ENCODE data around the gene STAG1.
"Not testable (repeated sequence)": the region's sequence is repeated elsewhere in the genome, so short reads cannot be mapped to it uniquely, and the experiment has no call there.

Gene STAG1

GRCh38 chr3:136698361-136698760, 53.8 kb downstream of the STAG1 start:
- DNase-seq = no peak

- DNase-seq = no peak
Measured at GRCh38 chr3:136696797-136697196, 55.4 kb downstream of the STAG1 start.

GRCh38 chr3:136694321-136694720, 57.9 kb downstream of the STAG1 start:
- DNase-seq = no peak

- DNase-seq = no peak
Measured at GRCh38 chr3:136690599-136690998, 61.6 kb downstream of the STAG1 start.

- no peak for DNase-seq
Measured at GRCh38 chr3:136685882-136686281, 66.3 kb downstream of the STAG1 start.

DNA sequence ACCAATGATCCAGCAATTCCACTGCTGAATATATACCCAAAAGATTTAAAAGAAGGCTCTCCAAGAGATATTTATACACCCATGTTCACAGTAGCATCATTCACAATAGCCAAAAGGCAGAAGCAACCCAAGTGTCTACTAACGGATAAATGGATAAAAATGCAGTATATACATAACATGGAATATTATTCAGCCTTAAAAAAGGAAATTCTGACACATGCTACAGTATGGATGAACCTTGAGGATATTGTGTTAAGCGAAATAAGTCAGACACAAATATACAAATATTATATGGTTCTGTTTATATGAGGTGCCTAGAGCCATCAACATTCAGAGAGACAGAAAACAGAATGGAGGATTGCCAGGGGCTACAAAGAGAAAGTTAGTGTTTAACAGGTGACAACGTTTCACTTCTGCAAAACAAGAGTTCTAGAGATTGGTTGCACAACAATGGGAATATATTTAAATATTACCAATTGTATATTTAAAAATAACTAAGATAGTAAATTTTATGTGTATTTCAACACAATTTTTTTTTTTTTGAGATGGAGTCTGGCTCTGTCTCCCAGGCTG, 69.4 kb downstream of the STAG1 start:
- no peak for DNase-seq

DNA sequence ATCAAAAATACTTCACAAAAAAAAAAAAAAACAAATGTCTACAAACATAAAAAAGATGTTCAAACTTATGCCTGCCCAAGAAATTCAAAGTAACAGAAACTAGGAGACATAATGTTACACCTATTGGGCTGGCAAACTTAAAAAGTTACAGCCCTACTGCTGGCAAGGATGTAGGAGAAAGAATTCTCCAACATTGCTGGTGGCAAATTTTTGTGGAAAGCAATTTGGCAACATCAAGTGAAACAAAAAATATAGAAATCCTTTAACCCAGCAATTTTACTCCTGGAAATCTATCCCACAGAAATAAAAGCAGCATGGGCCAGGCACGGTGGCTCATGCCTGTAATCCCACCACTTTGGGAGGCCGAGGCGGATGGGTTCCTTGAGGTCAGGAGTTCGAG, 73.2 kb downstream of the STAG1 start:
- no peak for DNase-seq

GRCh38 chr3:136676009-136676408, 76.2 kb downstream of the STAG1 start:
- no peak for DNase-seq

DNA sequence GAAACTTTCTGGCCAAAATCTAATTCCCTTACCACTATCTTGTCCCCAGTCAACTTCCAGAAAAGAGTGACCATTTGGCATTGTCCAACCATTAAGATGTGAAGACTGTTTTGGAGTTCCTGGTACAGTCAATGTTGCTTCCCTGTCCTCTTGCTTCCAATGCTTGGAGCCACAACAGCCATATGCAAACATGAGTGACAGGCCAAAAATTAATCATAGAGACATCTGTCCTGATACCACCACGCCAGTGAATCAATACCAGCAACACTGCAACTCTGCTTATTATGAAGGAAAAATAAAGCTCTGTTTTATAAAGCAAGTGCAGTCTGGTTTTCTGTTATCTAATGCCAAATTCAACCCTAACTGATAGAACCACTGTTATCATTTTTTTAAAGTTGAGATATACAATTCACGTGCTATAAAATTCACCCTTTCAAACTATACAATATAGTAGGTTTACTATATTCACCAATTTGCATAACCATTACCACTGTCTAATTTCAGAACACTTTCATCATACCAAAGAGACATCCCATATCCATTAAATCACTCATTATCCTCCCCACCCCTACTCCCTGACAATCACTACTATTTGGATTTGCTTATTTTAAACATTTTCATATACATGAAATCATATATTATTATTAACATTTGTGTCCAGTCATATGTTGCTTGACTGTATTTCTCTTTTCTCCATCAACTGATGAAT, 76.9 kb downstream of the STAG1 start:
- DNase-seq = no peak

DNA sequence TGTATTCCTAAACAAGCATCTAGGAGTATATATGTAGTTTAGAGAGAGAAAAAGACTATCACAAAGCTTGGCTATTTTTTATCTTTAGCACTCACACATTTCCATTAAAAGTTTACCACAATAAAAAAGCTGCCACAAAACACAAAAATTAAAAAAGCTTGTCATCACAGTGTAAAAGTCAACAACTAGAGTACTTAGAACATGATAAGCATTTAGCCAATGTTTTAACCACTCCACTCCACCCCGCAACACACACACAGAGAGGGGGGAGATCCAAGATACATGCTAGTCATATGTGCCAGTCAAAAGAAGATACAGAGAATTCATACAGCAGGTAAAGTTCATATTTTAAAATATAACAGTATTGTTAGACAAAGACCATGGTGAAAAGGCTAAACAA, 79.7 kb downstream of the STAG1 start:
- DNase-seq = no peak

DNA sequence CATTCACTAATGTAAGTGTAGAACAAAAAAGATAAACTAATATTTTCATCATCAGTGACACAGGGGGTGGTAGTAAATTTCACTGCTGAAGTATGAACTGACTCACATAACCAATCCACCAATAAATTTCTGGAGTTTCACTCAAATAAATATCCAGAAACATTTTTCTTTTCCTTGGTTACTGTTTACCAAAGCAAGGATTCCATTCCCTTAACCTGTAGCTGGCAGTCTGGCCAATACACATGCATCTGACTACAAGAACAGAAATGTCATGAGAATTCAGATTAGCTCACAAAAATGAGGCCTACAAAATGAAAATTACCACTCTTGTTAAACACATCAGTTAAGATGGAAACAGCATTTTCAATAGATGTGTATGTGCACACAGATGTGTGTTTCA, 80.3 kb downstream of the STAG1 start:
- DNase-seq = no peak

- DNase-seq = no peak
Measured at GRCh38 chr3:136670166-136670565, 82.0 kb downstream of the STAG1 start.

GRCh38 chr3:136667081-136667480, 85.1 kb downstream of the STAG1 start:
- DNase-seq = no peak

DNA sequence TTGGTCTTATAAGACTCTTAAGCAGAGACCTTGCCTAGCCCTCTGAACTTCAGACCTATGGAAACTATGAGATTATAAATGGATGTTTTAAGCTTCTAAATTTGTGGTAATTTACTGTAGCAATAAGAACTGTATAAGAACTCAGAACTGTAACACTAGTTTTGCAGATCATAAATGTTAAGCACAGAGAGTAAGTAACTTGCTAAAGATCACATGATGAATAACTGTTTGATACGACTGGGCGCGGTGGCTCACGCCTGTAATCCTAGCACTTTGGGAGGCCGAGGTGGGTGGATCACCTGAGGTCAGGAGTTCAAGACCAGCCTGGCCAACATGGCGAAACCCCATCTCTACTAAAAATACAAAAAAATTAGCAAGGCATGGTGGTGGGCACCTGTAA, 85.9 kb downstream of the STAG1 start:
- not testable (repeated sequence) for DNase-seq

DNA sequence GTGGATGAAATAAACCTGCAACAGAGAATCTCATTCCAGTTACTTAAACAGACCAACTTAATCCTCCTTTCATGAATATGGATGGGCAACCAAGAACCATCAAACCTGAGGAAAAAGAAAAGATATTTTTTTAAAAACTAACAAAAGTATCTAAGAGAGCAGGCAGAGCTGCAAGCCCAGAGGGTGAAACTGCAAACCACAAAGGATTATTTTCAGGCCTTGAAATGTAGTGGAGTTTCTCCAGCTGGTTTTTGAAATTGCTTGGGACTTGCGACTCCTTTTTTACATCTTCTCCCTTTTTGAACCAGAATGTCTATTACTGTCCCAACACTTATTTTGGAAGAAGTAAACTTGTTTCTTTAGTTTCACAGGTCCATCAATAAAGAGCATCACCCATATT, 87.4 kb downstream of the STAG1 start:
- no peak for DNase-seq

DNA sequence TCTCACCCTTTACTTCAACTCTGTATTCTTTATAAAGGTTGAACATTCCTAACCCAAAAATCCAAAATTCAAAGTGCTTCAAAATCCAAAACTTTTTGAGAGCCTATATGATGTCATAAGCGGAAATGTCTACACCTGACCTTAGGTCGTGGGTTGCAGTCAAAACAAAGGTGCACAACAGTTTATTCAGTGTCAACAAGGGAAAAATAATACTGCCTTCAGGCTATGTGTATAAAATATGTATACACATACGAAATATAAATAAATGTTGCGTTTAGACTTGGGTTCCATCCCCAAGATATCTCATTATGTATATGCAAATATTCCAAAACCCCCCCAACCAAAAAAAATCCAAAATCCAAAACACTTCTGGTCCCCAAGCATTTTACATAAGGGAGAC, 90.9 kb downstream of the STAG1 start:
- DNase-seq = no peak

DNA sequence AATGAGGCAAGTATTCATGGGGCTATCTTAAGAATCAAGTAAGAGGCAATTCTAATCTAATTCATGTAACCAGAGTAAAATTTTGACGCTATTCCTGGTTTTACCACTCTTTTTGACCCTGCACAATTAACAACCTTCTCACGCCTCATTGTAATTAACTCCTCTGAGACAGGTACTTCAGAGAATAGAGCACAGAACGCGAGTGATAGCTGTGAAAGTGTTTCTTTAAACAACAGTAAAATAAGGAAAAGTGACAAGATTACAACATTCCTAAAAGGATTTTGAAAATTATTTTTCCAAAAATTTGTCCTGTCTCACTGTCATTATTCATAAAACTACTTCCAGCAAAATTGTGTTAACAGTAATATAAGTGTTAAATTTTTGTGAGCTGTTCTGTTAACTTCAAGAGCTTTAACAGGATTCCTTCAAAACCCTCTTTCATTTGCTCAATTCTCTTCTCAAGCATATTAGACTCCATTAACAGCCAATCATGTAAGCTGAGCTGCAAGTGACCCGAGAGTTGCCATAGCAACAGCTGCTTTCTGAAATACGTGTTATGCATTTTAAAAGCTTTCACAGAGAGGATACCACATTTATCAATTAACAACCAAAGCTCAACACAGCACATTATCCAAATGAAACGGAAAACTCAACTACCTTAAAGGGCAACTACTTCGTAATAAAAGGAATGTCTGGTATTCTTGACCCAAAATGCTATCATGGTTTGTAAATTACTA, 93.1 kb downstream of the STAG1 start:
- no peak for DNase-seq

DNA sequence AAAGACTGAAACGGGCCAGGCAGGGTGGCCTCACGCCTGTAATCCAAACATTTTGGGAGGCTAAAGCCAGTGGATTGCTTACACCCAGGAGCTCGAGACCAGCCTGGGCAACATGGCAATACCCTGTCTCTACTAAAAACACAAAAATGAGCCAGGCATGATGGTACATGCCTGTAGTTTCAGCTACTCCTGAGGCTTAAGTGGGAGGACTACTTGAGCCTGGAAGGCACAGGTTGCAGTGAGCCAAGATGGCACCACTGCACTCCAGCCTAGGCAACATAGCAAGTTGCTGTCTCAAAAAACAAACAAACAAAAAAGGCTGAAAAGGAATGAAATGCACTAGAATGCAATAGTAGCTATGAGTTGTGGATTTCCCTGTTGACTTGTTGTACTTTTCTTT, 94.7 kb downstream of the STAG1 start:
- no peak for DNase-seq

GRCh38 chr3:136653628-136654027, 98.5 kb downstream of the STAG1 start:
- DNase-seq = no peak

DNA sequence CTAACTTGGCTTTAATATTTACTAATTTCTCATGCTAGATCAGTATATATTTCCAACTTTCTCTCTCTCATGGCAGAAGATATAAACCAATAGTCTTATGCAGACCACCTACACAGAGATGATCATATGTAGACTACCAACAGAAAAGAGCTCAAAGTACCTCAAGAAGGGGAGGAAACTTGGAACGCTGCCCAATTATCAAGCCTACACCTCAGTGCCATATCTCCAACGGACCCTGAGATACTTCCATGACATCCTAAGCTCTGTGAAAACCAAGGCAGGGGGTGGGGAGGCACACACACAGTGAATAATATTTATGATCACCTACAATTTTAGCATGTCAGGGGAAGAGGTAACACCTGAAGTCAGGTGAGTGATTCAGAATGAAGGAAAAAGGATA, 100.6 kb downstream of the STAG1 start:
- DNase-seq = no peak

DNA sequence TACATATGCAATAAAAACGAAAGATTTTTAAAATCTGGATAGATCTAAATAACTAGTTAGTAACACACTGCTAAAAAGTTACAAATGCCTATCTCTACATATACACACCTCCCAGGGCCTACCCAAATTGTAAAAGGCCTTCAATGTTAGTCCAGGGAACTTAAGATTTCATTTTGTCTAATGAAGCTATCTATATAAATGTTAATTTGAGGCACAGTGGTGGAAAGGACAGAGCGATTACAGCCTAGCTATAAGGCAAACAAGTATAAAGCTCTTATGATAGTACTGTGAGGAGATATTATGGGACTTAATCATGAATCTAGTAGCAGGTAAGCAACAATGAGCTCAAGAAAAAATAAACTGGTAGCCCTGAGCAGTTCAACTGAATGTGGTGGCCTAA, 101.7 kb downstream of the STAG1 start:
- DNase-seq = no peak

- no peak for DNase-seq
Measured at GRCh38 chr3:136645915-136646314, 106.3 kb downstream of the STAG1 start.

- DNase-seq = no peak
Measured at GRCh38 chr3:136644212-136644611, 108.0 kb downstream of the STAG1 start.

DNA sequence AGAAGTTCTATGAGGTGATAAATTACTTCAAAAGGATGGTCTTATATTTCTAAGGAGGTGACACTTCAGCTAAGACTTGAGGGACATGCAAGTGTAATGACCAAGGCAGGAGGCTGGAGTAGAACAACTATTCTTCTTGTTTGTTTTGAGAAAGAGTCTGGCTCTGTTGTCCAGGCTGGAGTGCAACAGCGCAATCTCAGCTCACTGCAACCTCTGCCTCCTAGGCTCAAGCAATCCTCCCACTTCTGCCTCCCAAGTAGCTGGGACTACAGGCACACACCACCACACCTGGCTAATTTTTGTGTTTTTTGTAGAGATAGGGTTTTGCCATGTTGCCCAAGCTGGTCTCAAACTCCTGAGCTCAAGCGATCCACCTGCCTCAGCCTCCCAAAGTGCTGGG, 108.8 kb downstream of the STAG1 start:
- DNase-seq = not testable (repeated sequence)
